Activated gamma-delta T cell (primary cell): ENCODE results near the gene MGAT5B.
"Not testable (repeated sequence)": the region's sequence is repeated elsewhere in the genome, so short reads cannot be mapped to it uniquely, and the experiment has no call there.

ENCODE experiments used
- DNase-seq: peaks from one replicate; lab custom pipeline; 2025; lab: John Stamatoyannopoulos, UW

The MGAT5B gene

DNA sequence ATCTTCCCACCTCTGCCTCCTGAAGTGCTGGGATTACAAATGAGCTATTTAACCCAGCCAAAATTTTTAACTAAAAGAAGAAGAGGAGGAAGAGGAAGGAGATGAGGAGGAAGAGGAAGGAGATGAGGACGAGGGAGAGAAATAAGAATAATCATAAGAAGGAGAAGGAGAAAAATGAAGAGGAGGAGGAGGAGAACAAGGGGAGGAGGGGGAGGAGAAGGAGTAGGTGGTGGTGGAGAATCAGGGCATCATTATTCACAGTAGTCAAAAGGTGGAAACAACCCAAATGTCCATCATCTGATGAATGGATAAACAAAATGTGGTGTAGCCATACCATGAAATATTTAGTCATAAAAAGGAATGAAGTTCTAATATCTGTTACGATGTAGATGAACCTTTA is 21.2 kb upstream of the MGAT5B start:
- no peak for DNase-seq

DNA sequence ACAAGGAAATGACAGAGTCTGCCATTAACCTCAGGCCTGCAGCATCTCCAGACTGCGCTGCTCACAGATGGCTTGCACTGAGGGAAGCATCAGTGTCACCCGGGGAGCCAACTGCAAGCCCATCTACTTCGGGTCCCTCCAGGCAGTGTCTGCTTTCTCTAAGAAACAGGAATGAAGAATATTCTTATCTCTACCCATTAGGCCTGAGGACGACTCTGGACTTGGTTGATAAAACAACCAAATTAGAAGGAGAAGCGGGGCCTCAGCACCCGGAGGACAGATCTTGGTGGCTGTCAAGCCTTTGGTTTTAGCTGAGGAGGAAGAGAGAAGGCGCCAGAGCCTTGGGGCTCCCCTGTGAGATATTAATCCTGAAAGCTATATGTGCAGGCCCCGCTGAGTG is 19.5 kb upstream of the MGAT5B start:
- DNase-seq, result no peak

GRCh38 chr17:76849160-76849559 is 19.0 kb upstream of the MGAT5B start:
- DNase-seq, result not testable (repeated sequence)

- DNase-seq, result no peak
Measured at GRCh38 chr17:76852843-76853242, 15.4 kb upstream of the MGAT5B start.

DNA sequence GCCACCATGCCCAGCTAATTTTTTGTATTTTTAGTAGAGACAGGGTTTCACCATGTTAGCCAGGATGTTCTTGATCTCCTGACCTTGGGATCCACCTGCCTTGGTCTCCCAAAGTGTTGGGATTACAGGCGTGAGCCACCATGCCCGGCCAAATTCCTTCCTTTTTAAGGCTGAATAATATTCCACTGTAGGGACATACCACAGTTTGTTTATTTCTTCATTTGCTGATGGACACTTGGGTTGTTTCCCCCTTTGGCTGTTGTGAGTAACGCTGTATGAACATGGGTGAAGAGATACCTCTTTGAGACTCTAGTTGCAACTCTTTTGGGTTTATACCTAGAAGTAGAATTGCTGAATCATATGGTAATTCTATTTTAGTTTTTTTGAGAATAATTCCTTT is 13.1 kb upstream of the MGAT5B start:
- DNase-seq, result no peak

DNA sequence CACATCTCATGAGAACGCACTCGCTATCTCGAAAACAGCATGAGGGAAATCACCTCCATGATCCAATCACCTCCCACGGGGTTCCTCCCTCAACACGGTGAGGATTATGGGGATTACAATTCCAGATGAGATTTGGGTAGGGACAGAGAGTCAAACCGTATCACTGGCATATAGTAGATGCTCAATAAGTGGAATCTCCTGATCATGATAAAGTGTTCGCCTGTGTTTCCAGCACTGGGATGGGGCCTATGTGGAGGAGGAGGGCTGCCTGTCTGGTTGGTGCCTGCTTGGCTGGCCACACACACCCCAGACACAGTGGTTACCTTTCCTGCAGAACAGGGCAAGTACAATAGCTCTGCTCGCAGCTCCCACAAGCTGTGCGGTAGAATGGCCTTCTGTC is 6.1 kb upstream of the MGAT5B start:
- no peak for DNase-seq

- no peak for DNase-seq
Measured at GRCh38 chr17:76862494-76862893, 5.7 kb upstream of the MGAT5B start.

- DNase-seq, result no peak
Measured at GRCh38 chr17:76864024-76864423, 4.2 kb upstream of the MGAT5B start.

- no peak for DNase-seq
Measured at GRCh38 chr17:76865174-76865573, 3.0 kb upstream of the MGAT5B start.

DNA sequence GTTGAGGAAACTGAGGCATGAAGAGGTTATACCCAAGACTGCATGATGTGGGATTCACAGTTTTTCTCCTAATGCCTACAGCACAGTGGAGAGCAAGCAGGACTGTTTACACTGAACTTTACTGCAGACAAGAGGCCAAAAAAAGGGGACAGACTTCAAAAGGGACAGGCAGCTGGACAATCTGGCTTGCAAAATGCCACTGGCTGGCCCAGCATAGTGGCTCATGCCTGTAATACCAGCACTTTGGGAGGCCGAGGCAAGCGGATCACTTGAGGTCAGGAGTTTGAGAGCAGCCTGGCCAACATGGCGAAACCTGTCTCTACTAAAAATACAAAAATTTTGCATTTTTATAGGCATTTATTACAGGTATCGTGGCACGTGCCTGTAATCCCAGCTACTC is 2.0 kb upstream of the MGAT5B start:
- DNase-seq, result no peak

GRCh38 chr17:76866774-76867577 is 1.2 kb upstream of the MGAT5B start:
- no peak for DNase-seq

GRCh38 chr17:76867578-76868175 is 527 bp upstream of the MGAT5B start:
- no peak for DNase-seq

GRCh38 chr17:76868669-76869495 is 678 bp downstream of the MGAT5B start:
- DNase-seq, result no peak

- DNase-seq, result no peak
Measured at GRCh38 chr17:76869496-76870376, 1.5 kb downstream of the MGAT5B start.

GRCh38 chr17:76870377-76870714 is 2.1 kb downstream of the MGAT5B start:
- no peak for DNase-seq

- DNase-seq, result no peak
Measured at GRCh38 chr17:76871668-76872067, 3.5 kb downstream of the MGAT5B start.

- DNase-seq, result no peak
Measured at GRCh38 chr17:76872221-76872873, 4.1 kb downstream of the MGAT5B start.

DNA sequence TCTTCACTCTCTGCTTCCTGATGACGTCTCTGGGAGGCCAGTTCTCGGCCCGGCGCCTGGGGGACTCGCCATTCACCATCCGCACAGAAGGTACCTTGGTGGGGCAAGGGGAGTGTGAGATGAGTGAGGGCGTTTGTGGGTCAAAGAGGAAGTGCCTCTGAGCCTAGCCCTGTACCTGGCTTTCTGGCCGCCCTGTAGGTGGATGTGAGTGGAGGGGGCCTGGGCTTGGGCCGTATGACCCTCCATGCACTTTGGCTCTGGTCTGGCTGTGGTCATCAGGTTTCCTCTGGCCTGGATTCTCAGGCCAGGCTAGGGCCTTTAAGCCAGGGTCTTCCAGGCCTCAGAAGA is 4.6 kb downstream of the MGAT5B start:
- no peak for DNase-seq

GRCh38 chr17:76873856-76874255 is 5.7 kb downstream of the MGAT5B start:
- no peak for DNase-seq

GRCh38 chr17:76877437-76877836 is 9.2 kb downstream of the MGAT5B start:
- DNase-seq, result no peak

GRCh38 chr17:76878568-76878967 is 10.4 kb downstream of the MGAT5B start:
- no peak for DNase-seq

GRCh38 chr17:76879254-76879653 is 11.1 kb downstream of the MGAT5B start:
- DNase-seq, result no peak
